ENCODE measurements around the gene OR51B2.

- TF ChIP-seq CTCF (conservative IDR thresholded peaks at IDR 0.05; ENCODE audit: low read depth, low read length) (peak; percentile 22; the same call in 1 of the 2 replicates), EZH2phosphoT487 (IDR thresholded peaks at IDR 0.05; ENCODE audit: borderline replicate concordance, low read length) (no peak), EZH2 (IDR thresholded peaks at IDR 0.05; ENCODE audit: low read length, unreplicated experiment) (no peak)
Observed at GRCh38 chr11:5317292-5317691, 6.8 kb downstream of the OR51B2 start.
